NOMO-1 (cell line): ENCODE results near the gene CATSPERE.
"Not testable (repeated sequence)": the region's sequence is repeated elsewhere in the genome, so short reads cannot be mapped to it uniquely, and the experiment has no call there.

Experiments
- DNase-seq, 2 experiments: peaks; one replicate each; lab custom pipeline; 2025; ENCODE audit not compliant: unreplicated experiment in 2 of 2; lab: John Stamatoyannopoulos, UW

CATSPERE gene

GRCh38 chr1:244515680-244516079 lies 54.6 kb downstream of the CATSPERE start:
- no peak for DNase-seq

GRCh38 chr1:244536316-244536715 lies 75.2 kb downstream of the CATSPERE start:
- DNase-seq = no peak

- no peak for DNase-seq
These were observed 84.4 kb downstream of the CATSPERE start for GRCh38 chr1:244545511-244545910.

- DNase-seq = no peak
These were observed 87.6 kb downstream of the CATSPERE start for GRCh38 chr1:244548558-244549115.

DNA sequence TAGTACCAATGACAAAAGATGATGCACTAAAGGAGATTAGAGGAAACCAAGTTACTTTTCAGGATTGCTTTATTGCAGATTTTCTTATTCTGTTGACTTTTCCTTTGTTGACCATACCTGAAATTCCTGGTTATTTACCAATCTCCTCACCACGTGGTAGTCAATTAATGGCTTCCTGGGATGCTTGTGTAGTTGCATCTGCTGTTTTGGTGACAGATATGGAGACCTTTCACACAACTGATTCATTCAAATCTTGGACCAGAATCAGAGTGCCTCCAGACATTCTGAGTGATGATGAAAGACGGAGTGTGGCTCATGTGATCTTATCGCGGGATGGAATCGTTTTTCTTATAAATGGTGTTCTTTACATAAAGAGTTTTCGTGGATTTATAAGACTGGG lies 91.3 kb downstream of the CATSPERE start:
- no peak for DNase-seq

DNA sequence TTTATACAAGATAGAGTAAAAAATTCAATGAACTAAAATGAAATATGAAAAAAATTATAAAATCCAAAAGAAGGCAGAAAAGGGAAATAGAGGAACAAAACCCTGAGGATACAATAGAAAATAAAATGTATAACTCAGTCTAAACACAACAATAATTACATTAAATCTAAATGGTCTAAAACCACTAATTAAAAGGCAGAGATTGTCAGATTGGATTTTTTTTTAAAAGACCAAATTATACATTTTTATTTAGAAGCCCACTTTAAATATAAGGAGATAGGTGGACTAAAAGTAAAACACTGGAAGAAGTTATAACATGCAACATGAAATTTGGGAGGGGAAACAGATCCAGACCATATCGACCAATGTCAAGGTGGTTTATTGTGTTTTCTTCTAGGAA lies 95.2 kb downstream of the CATSPERE start:
- no peak for DNase-seq

- DNase-seq = no peak
These were observed 96.5 kb downstream of the CATSPERE start for GRCh38 chr1:244557565-244557964.

DNA sequence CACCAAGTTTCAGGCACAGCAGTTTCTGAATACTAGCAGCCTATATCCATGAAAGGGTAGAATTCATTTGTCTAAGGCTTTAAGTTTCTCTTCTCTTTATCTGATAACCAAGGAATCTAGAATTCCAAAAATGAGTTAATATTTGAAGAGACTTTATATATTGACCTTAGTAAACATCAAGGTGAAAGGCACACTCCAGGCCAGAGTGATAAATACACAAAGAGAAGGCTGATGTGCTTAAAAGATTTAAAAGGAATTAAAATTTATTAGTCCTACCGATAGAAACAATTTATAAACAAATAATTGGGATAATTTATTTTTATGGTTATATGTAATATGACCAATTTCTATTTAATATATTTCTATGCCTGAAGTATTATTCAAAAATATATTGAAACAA lies 98.5 kb downstream of the CATSPERE start:
- DNase-seq = no peak

DNA sequence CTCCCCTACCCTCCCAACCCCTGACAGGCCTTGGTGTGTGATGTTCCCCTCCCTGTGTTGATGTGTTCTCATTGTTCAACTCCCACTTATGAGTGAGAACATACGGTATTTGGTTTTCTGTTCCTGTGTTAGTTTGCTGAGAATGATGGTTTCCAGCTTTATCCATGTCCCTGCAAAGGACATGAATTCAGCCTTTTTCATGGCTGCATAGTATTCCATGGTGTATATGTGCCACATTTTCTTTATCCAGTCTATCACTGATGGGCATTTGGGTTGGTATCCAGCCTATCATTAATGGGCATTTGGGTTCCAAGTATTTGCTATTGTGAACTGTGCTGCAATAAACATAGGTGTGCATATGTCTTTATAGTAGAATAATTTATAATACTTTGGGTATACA lies 101.8 kb downstream of the CATSPERE start:
- DNase-seq = not testable (repeated sequence)

DNA sequence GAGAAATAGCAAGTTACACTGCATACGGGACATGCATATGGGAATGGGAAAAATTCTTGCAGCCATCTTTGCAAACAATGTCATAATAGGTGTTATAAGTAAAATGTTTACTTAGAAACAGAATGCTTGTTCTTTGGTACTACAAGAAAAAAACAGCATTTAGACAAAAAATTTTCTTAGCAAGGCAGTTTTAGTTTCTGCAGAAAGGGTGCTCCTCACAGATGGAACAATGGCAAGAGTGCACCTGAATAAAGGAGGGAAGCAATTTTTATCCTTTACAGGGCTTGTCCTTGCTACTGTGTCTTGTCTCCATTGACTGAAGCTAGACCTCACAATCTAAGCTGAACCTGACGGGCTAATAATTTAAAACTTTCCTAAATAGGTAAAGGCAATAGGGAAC lies 112.7 kb downstream of the CATSPERE start:
- no peak for DNase-seq

- DNase-seq = no peak
These were observed 115.3 kb downstream of the CATSPERE start for GRCh38 chr1:244576259-244576892.

DNA sequence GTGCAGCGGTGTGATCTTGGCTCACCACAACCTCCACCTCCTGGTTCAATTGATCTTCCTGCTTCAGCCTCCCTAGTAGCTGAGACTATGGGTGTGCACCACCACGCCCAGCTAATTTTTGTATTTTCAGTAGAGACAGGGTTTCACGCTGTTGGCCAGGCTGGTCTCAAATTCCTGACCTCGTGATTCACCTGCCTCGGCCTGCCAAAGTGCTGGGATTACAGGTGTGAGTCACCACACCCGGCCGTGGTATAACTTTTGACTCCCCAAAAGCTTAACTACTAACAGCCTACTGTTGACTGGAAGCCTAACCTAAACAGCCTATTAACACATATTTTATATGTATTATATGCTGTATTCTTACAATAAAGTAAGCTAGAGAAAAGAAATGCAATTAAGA lies 117.1 kb downstream of the CATSPERE start:
- DNase-seq = not testable (repeated sequence)

DNA sequence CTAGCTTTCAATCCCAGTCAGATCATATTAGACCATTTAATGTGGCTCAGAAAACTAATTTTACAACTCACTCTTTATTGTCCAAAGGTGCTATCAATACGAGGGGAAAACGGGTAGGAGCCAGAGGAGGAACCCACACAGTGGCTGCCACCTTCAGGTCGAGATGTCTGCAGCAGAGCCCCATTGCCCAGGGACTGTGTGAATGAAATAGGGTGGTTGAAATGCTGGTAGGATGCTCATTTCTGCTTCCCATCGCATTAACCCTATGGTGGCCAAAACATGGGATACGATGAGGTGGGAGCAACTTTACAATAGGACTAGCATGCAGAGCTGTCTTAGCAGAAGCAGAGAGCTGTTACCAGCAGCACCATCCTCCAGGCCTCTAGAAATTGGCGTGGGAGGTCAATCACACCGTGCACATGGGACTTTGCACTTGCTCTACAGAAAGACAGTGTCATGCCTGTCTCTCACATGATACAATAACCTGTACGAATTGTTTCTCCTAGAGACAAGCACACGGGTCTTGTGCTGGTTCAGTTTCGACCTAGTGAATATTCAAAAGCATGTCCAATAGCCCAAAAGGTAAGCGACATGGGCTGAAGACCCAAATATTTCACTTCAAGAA lies 122.4 kb downstream of the CATSPERE start:
- DNase-seq = no peak

DNA sequence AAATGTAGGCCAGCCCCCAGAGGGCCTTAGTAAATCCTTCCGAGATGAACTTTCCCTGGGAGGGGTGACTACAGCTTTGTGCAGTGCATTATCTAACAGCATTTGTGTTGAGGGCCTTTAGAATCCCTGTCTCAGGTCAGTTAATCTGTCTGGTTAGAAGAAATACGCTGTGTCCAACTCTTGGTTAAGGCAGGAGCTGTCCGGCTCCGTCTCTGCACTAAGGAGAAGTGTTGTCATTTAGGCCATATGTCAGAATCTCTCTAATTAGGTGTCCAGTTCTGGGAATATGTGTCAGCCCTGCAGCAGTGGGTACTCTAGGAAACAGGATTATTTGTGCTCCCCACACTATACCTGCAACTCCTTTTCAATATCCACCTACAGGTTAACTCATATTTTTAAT lies 124.8 kb downstream of the CATSPERE start:
- DNase-seq = no peak

- DNase-seq = no peak
These were observed 129.6 kb downstream of the CATSPERE start for GRCh38 chr1:244590670-244591069.

DNA sequence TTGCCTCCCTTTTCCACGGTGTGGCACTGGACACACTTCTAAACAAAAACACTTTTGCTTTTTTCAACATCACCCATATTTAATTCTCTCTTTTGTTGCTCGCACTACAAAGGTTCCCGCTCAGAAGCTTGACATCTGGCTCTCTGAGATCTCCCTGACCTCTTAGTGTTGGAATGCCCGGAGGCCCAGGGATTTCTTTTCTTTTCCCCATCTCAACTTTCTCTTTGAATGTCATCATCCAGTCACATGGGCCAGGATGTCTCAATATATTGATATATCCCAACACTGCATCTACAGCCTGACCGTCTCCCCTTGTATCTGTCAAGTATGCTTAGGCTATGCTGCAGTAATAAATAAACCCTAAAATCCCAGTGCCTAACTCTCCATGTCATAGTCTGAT lies 137.5 kb downstream of the CATSPERE start:
- DNase-seq = no peak

DNA sequence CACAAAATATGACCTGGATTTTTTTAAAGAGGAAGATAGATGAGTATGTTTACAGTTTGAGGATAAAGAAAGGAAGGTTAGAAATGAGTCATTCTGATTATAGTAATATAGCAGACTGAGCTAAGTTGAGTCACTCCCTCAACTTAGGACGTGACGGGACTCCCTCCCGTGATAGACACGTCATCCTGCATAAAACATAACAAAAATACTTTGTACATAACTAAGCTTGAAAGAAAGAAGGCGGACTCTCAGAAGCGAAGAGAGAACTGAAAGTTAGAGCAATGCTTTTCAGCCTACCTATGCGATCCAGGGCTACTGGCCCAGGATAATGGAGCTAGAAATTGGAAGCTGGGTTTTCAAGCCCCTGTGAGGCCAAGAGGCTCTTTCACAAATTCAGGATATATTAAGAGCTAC lies 138.9 kb downstream of the CATSPERE start:
- peak; percentile 22 to 84 for DNase-seq

GRCh38 chr1:244601336-244601735 lies 140.3 kb downstream of the CATSPERE start:
- DNase-seq = no peak

DNA sequence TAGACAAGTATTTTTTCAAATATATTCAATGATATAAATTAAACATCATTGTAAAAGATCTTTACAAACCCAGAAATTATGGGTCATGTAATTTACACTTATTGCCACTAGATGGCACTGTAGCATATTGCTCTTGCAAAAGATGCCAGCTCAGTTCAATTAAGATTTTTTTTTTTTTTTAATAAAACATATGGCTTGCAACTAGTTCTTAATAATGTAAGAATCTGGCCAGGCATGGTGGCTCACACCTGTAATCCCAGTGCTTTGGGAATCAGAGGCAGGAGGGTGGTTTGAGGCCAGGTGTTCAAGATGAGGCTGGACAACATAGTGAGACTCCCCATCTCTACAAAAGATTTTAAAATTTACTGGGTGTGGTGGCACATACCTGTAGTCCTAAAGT lies 142.4 kb downstream of the CATSPERE start:
- peak in 1 of 2 experiments; percentile 54 for DNase-seq

DNA sequence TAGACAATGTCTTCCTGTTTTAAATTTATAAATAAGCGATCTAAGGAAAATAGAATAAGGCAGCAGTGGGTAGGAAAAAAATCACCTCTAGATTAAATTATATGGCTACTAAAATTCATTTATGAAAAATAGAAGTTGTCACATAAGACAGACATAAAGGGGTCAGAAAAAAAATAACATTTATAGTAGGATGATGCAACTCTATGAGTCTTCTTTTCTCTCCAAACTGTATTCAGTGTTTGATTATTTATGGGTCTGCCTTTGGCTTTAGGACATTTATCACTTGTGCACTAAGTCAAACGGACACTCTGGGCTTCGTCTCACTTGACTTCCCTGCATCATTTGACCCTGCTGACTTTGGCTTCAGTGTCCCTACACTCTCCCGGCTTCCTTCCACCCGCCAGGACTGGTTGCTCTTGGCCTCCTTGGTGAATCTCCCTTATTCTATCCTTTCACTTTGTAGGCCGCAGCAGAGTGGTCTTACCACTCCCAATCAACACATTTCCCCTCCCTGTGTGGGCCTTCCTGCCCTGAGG lies 144.8 kb downstream of the CATSPERE start:
- no peak for DNase-seq

DNA sequence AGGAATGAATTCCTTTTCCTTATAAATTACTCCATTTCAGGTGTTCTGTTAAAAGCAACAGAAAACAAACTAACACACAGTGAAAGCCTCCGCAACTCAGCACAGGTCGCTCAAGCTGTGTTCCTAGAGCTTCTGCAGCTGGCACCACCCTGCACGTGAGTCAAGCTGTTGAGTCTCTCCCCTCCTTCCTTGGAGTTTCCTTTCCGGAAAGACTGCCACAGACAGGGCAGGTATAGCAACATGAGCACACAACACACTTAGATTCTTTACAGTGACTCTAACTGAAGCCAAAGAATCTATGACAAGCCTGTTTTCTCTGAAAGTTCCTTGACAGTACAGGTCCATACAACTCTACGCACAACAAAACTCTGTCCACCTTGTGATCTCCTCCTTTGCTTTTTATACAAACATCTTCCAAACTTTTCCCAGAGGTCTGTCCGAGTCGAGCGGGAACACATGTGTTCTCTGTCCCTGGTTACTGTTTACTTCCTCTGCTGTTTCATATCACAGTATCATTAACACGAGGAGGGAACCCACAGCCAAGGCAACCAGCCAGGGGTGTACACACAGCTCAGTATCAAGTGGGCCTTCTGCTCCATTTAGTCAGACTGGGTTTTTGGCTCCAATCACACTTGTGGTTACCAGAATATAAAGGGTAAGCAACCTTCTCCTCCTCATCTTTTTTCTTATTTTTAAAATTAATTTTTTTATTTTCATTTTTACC lies 153.2 kb downstream of the CATSPERE start:
- DNase-seq = no peak
